ENCODE measurements around the gene ACAN. TPM values are rescaled to one million over a fixed set of nuclear protein-coding genes. Genes with fewer than 3 reads are reported as not detected.

Gene ACAN
- total and polyA plus RNA-seq, 9 of the 15 experiments (the other 6 are each of a cell fraction or from before 2014, with no cell fraction given) = not detected

DNA sequence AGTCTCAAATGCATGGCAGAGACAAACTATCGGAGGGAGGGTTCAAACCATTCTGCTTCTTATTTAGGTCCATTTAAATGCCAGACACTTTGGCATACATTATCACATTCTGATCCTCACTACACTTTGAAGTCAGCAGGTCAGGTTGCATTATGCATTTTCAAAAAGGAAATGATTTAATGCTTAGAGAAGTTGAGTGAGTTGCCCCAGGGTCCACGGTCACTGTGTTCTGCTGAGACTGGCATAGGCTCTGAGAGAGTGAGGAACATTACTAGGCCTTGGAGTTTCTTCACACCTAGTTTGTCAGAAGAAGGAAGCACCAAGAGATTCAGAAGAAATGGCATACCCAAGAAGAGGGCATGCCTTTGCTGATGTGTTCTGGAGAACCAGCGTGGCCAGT is 46.3 kb upstream of the ACAN start (continued):
- TF ChIP-seq RBM34 (IDR thresholded peaks at IDR 0.05; ENCODE audit: borderline replicate concordance, insufficient read depth, low read length) (no peak), ZNF133 (CRISPR knock-in tag; IDR thresholded peaks at IDR 0.05) (no peak), ZNF76 (CRISPR knock-in tag; IDR thresholded peaks at IDR 0.05; ENCODE audit: borderline replicate concordance) (no peak)

DNA sequence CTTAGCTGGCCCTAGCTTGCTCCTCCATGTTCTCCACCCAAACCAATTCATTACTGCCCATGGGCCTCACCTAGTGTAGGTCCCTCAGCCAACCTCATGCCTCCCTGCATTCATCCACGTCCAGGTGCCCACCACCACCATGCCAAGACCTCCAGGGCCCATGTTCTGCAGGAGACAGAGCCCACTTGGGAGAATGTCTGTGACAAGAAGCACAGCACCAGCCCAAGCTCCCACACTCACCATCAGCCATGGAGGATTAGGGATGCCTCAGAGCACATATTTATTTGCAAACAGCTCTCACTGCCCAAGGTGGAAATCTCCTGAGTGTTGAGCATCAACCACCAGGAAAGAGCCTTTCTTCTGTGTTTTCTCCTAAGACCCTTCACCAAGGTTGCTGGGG is 43.4 kb upstream of the ACAN start:
- in situ Hi-C loops (cut with MboI) = no loop called here
- CTCF ChIA-PET (ENCODE audit: low intra/inter-chr PET ratio) = no interaction called here
- no peak overlapping the region for H3K4me3 ChIP-seq
- POLR2A ChIA-PET = interaction anchor here (0.5 to 1.2 kb wide), 5 partner anchors 8 to 238 kb away, joined by 3 to 5 read pairs (median 3); no protein-coding TSS in a partner anchor
- no peaks in the 10 kb centered on the region for H4K20me1 ChIP-seq (replicated peaks; ENCODE audit: control insufficient read depth, insufficient read depth, low read length)
- no peak overlapping the region for H2AFZ ChIP-seq (ENCODE audit: low read depth, low read length)
- DNase-seq (ENCODE audit: extremely low read depth in 1 of 4, low spot score in 3 of 4) (no peak), ATAC-seq (no peak), FAIRE-seq (no peak)
- no peaks in the 10 kb centered on the region for H3K9me1 ChIP-seq (ENCODE audit: control insufficient read depth, insufficient read depth, low read length)
- no peaks in the 10 kb centered on the region for H3K4me1 ChIP-seq (replicated peaks in 1 of 2; ENCODE audit: control insufficient read depth in 2 of 2, insufficient read depth in 2 of 2, low read length in 2 of 2)
- no peaks in the 10 kb centered on the region for H3K36me3 ChIP-seq (ENCODE audit: control insufficient read depth, insufficient read depth, low read length)
- H3K9ac ChIP-seq (ENCODE audit: insufficient read depth in 1 of 2, low read depth in 2 of 2, low read length in 2 of 2) = no peak overlapping the region
- 0% methylated on average over 1 of the region's 1 CpG for WGBS (ENCODE audit: insufficient coverage, low coverage, missing lambda C conversion rate)
- no peaks in the 10 kb centered on the region for H3K9me3 ChIP-seq (replicated peaks; ENCODE audit: control insufficient read depth, insufficient read depth, low read depth, low read length)
- BruUV-seq (replicated peaks) = no TSS peak
- H3K27ac ChIP-seq (ENCODE audit: extremely low read depth, low read depth, low read length) = no peak overlapping the region
- no peak overlapping the region for H3K4me2 ChIP-seq (ENCODE audit: insufficient read depth, low read length)
- intact Hi-C loops (cut with micrococcal nuclease) = no loop called here
- H3K79me2 ChIP-seq (ENCODE audit: control insufficient read depth, insufficient read depth, low read length) = no peaks in the 10 kb centered on the region
- peaks cover 14 to 22% of the 10 kb centered on the region in 2 experiments; a peak in 4 of 5 replicates for H3K27me3 ChIP-seq (ENCODE audit: control insufficient read depth in 2 of 2, insufficient read depth in 2 of 2, low read length in 2 of 2)
- TF ChIP-seq ZNF707 (CRISPR knock-in tag; conservative IDR thresholded peaks at IDR 0.05) (no peak), GABPB2 (CRISPR knock-in tag; conservative IDR thresholded peaks at IDR 0.05) (no peak), PURB (CRISPR knock-in tag; IDR thresholded peaks at IDR 0.05; ENCODE audit: low read depth) (no peak), ZNF79 (CRISPR knock-in tag; IDR thresholded peaks at IDR 0.05; ENCODE audit: low read depth) (no peak), ZNF699 (CRISPR knock-in tag; IDR thresholded peaks at IDR 0.05; ENCODE audit: insufficient replicate concordance) (no peak), POU5F1 (IDR thresholded peaks at IDR 0.05; ENCODE audit: borderline replicate concordance, low read depth, low read length, partially characterized antibody) (no peak)
- TF ChIP-seq, protein P1, sequence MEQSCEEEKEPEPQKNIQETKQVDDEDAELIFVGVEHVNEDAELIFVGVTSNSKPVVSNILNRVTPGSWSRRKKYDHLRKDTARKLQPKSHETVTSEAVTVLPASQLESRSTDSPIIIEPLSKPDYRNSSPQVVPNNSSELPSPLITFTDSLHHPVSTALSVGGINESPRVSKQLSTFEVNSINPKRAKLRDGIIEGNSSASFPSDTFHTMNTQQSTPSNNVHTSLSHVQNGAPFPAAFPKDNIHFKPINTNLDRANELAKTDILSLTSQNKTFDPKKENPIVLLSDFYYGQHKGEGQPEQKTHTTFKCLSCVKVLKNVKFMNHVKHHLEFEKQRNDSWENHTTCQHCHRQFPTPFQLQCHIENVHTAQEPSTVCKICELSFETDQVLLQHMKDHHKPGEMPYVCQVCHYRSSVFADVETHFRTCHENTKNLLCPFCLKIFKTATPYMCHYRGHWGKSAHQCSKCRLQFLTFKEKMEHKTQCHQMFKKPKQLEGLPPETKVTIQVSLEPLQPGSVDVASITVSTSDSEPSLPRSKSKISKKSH (CRISPR knock-in tag; IDR thresholded peaks at IDR 0.05) = no peak
- TF ChIP-seq, protein P2, sequence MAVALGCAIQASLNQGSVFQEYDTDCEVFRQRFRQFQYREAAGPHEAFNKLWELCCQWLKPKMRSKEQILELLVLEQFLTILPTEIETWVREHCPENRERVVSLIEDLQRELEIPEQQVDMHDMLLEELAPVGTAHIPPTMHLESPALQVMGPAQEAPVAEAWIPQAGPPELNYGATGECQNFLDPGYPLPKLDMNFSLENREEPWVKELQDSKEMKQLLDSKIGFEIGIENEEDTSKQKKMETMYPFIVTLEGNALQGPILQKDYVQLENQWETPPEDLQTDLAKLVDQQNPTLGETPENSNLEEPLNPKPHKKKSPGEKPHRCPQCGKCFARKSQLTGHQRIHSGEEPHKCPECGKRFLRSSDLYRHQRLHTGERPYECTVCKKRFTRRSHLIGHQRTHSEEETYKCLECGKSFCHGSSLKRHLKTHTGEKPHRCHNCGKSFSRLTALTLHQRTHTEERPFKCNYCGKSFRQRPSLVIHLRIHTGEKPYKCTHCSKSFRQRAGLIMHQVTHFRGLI (CRISPR knock-in tag; IDR thresholded peaks at IDR 0.05) = no peak
- TF ChIP-seq, protein P3, sequence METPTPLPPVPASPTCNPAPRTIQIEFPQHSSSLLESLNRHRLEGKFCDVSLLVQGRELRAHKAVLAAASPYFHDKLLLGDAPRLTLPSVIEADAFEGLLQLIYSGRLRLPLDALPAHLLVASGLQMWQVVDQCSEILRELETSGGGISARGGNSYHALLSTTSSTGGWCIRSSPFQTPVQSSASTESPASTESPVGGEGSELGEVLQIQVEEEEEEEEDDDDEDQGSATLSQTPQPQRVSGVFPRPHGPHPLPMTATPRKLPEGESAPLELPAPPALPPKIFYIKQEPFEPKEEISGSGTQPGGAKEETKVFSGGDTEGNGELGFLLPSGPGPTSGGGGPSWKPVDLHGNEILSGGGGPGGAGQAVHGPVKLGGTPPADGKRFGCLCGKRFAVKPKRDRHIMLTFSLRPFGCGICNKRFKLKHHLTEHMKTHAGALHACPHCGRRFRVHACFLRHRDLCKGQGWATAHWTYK (CRISPR knock-in tag; IDR thresholded peaks at IDR 0.05) = no peak

Measured in K562 (cell line).